GM18907 (cell line): ENCODE results near the gene RSPRY1.

Experiments used
- ATAC-seq: cut with Tn5 transposase; IDR thresholded peaks from one replicate; pipeline ENCODE4 v1.9.1; 2021; ENCODE audit warnings: mild to moderate bottlenecking, moderate library complexity; ENCODE audit not compliant: unreplicated experiment

RSPRY1 gene

DNA sequence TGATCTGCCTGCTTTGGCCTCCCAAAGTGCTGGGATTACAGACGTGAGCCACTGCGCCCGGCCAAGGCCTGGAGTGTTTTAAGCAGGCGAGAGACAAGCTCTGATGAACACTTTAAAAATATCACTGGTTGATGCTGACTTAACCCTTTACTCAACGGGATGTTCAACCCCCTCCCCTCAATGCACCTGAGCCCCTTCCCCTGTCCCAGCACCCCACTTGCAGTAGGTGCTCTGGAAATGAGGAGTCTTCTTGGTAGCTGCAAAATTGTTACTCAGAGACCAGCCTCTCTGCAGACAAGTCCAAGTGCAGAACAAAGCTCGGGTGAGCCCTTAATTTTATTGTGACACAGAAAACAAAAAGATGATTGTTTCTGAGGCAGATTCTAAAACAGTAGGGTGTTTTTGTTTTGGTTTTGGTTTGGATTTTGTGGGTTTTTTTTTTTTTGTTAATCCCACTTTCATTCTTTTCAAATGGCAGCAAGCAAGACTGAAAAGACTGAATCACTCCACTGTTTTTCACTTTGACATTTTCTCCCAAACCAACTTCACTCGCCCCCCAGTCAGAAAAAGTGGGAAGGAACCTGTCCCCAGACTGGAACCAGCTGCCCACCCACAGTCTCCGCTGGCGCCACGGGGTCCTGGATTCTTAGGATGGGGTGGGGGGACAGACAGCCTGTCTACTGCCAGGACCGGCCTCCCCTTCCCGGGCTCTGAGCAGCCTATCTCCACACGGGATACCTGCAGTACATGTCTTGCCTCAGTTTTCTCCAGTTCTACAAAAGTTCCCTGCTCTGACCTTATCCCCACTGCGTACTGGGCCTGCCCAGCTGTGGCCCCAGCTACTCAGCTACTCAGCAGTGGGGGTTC lies 103.5 kb downstream of the RSPRY1 start:
- no peak for ATAC-seq
